ENCODE measurements around the gene SCNN1B. TPM values are rescaled to one million over a fixed set of nuclear protein-coding genes. Genes with fewer than 3 reads are reported as not detected.

The SCNN1B gene
- total and polyA plus RNA-seq, 12 donors: 0.11 to 0.38 (median 0.22) TPM; not detected in 4

DNA sequence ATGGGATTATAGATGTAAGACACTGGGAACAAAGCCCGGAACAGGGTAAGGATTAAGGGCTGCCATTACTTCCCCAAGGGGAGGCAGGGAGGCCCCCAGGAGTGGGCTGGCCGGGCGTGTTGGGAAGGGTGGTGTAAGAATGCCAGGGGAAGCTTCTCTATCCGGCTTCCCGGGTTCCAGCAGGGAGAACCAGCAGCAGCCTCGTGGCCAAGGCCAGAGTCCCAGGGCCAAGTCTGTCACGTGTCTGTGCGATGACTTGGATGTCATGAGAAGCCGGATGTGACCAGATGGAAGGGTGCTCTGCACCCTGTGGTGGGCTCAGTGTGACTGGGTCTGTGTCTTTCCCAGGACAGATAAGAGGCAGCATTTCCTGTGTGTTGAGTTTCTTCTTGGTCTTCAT, 52.1 kb downstream of the SCNN1B start:
- DNase-seq (no peak), ATAC-seq (no peak)
- no peak overlapping the region for H3K4me3 ChIP-seq
- H3K4me1 ChIP-seq: no peaks in the 10 kb centered on the region
- H3K36me3 ChIP-seq: no peaks in the 10 kb centered on the region
- H3K27me3 ChIP-seq: peaks cover 0 to 14% (median 0%) of the 10 kb centered on the region in 7 donors
- intact Hi-C loops (cut with DNase I): loop anchor here in 2 of 10 donors (10.0 kb wide), 2 partner anchors 49 to 109 kb away; partner anchors contain the start of gene SCNN1B (in 1 of the 2)
- H3K27ac ChIP-seq: no peak overlapping the region
- WGBS, 2 donors: 72 to 76% methylated on average over 9 of the region's 9 CpGs
- H3K9me3 ChIP-seq: no peaks in the 10 kb centered on the region
- TF ChIP-seq, protein P1, sequence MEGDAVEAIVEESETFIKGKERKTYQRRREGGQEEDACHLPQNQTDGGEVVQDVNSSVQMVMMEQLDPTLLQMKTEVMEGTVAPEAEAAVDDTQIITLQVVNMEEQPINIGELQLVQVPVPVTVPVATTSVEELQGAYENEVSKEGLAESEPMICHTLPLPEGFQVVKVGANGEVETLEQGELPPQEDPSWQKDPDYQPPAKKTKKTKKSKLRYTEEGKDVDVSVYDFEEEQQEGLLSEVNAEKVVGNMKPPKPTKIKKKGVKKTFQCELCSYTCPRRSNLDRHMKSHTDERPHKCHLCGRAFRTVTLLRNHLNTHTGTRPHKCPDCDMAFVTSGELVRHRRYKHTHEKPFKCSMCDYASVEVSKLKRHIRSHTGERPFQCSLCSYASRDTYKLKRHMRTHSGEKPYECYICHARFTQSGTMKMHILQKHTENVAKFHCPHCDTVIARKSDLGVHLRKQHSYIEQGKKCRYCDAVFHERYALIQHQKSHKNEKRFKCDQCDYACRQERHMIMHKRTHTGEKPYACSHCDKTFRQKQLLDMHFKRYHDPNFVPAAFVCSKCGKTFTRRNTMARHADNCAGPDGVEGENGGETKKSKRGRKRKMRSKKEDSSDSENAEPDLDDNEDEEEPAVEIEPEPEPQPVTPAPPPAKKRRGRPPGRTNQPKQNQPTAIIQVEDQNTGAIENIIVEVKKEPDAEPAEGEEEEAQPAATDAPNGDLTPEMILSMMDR (IDR thresholded peaks at IDR 0.05): no peak

DNA sequence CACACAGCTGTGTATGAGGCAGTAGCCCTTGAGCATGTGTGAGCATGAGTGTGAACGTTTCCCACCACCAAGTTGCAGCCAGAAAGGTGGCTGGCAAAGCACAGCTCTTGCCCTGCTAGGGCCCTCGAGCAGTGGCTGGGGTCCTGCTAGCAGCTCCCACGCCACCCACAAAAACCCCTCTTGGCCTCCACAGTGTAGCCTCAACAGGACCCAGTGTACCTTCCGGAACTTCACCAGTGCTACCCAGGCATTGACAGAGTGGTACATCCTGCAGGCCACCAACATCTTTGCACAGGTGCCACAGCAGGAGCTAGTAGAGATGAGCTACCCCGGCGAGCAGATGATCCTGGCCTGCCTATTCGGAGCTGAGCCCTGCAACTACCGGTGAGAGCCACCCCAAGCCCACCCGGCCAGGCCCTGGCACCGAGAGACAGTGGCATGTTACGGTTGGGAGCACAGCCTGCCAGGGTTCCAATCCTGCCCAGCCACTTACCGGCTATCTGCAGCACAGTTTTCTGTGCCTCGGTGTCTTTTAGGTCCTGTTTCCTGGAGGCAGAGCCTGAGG, 53.1 kb downstream of the SCNN1B start:
- Histone ChIP-seq H3K4me3 (no peak overlapping the region), H3K27me3 (peaks cover 0 to 14% (median 0%) of the 10 kb centered on the region in 7 donors), H3K36me3 (no peaks in the 10 kb centered on the region), H3K4me1 (no peaks in the 10 kb centered on the region), H3K9me3 (no peaks in the 10 kb centered on the region), H3K27ac (no peak overlapping the region)
- ATAC-seq: no peak
- TF ChIP-seq, protein P1 (IDR thresholded peaks at IDR 0.05): no peak
- intact Hi-C loops (cut with DNase I): loop anchor here in 2 of 10 donors (10.0 kb wide), 2 partner anchors 50 to 110 kb away; partner anchors contain the start of gene SCNN1B (in 1 of the 2)
- WGBS, 2 donors: 88 to 90% methylated on average over 13 of the region's 13 CpGs
- no peak for DNase-seq

DNA sequence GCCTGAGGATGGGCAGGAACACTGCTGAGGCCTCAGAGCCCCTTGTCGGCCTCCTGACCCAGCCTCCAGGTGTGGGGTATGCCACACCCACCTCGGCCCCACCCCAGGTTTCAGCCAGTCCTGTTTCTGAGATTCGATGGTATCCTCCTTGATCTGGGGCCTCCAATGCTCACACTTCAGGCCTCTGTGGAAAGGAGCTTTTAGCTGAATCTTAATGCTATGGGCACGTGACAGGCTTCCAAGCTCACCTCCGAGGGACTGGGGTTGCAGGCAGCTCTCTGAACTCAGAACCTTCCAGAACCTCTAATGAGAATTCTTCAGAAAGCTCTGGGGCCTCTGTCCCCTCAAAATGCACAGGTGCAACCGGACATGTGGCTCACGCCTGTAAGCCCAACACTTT, 54.8 kb downstream of the SCNN1B start:
- Histone ChIP-seq H3K27ac (no peak overlapping the region), H3K27me3 (peaks cover 0 to 3% (median 0%) of the 10 kb centered on the region in 7 donors), H3K36me3 (no peaks in the 10 kb centered on the region), H3K4me1 (peaks cover 0 to under 1% (median 0%) of the 10 kb centered on the region in 9 donors), H3K9me3 (no peaks in the 10 kb centered on the region), H3K4me3 (no peak overlapping the region)
- ATAC-seq (no peak), DNase-seq (no peak)
- 89 to 94% methylated on average over 7 of the region's 7 CpGs for WGBS, 2 donors
- TF ChIP-seq, protein P1 (IDR thresholded peaks at IDR 0.05): no peak
- intact Hi-C loops (cut with DNase I): loop anchor here in 2 of 10 donors (10.0 kb wide), 2 partner anchors 52 to 112 kb away; partner anchors contain the start of gene SCNN1B (in 1 of the 2)

DNA sequence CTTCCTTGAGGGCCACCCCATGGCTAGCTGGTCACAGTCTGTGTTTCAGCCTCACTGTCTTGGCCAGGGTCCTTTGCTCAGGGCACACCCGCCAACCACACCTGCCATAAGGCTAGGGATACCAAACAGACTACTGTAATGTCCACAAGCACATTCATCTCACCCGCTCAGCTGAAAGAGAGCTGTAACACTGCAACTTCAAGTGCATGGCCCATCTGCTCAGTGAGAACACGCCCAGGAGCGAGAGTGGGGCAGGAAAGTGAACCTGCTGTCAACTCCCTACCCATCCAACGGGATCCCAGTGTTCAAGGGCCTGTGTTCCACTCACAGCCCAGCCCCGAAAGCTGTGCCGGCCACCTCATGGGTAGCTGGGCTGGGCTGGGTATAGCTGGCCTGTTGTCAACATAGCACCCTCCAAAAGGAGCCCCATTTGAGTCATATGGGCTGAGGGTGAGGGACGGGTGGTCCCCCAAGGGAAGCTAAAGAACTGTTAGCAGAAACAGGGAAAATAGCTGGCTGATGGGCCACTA, 55.7 kb downstream of the SCNN1B start:
- intact Hi-C loops (cut with DNase I): loop anchor here in 2 of 10 donors (10.0 kb wide), 2 partner anchors 53 to 113 kb away; partner anchors contain the start of gene SCNN1B (in 1 of the 2)
- no peak for DNase-seq
- no peak overlapping the region for H3K27ac ChIP-seq
- 83 to 89% methylated on average over 8 of the region's 8 CpGs for WGBS, 2 donors
- no peak overlapping the region for H3K4me3 ChIP-seq
- TF ChIP-seq, protein P1 (IDR thresholded peaks at IDR 0.05): no peak
- peaks cover 0 to 3% (median 0%) of the 10 kb centered on the region in 7 donors for H3K27me3 ChIP-seq
- no peaks in the 10 kb centered on the region for H3K36me3 ChIP-seq
- H3K9me3 ChIP-seq: no peaks in the 10 kb centered on the region
- no peak for ATAC-seq
- peaks cover 0 to 8% (median 3%) of the 10 kb centered on the region in 9 donors for H3K4me1 ChIP-seq

Measured in heart right ventricle (tissue), 16 donors.